Measurements from ENCODE around the gene RBM44.
"Not testable (repeated sequence)": the region's sequence is repeated elsewhere in the genome, so short reads cannot be mapped to it uniquely, and the experiment has no call there.

RBM44 gene

DNA sequence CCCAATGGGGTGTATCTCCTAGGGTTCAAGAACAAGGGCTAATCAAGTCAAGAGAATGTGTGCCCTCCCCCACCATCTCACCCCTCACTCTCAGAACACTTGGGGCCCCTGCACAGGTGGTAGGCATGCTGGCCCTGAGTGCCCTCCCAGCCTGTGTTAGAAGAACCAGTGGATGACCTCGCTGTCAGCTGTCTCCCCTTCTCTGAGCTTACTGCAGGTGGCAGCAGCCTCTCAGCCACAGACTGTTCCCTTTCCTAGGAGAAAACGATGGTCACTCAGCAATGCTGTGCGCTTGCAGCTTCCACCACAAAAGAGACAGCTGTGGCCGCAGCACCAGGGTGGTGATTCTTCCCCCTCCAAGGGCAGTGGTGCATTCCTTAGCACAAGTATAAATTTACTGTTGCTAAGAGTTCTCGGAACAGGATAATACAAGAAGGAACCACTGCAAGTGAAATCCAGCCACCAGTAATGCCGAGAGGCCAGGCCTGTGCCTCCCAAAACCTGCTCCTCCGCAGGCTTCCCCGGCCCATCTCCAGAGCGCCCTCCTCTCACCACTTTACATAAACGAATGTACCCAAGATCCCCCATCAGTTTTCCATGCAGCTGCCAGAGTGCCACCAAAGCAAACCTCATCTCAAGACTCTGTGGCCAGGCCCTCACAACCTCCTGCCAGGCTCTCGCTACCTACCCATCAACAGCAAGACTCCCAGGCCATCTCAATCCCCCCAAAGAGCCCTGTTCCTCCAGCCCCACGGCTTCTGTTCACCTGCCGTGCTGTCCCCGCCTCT, 59.9 kb downstream of the RBM44 start:
- no peak for DNase-seq

DNA sequence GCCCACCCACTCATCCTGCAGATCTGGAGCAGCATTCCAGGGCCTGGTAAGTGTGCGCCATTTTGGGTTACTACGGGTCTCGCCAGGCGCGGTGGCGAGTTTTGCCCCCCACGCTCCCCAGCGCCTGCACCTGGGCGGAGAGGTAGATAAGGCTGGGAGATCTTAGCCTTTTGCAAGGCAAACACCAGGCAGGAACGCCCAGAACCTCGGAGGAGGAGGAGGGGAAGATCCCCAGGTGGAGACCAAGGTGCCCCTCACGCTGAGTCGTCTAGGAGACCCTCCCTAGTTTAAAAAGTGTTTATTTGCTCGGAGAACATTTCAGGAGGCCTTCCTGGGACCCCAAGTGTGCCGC, 60.5 kb downstream of the RBM44 start:
- DNase-seq: no peak

DNA sequence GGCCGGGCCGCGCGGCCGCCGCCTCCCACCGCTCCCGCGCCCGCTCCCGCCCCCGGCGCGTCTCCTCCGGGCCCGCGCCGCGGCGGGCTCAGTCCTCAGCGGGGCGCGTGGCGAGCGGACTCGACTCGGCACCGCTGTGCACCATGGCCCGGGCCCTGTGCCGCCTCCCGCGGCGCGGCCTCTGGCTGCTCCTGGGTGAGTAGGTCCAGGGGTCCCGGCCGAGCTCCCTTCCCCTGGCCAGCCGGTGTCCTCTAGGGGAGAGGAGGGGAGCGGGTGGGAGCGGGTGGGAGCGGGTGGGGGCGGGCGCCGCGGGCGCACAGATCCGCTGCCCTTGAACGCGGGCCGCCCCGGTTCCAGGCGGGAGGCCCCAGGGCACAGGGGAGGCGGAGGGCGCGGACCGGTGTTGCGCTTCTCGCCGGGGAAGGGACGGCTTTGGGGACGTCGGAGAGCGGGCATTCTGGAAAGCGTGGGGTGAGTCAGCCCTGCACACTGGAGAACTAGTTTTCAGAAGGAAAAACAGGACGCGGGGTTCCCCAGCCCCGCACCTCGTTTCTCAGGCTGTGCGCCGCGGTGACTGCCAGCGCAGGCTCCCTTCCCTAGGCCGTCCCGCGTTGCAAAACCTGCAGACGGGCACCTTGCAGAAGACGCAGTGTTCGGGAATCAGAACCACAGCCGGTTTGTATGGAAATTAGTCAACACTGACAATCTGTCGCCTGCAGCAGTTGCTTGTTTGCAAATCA, 61.1 kb downstream of the RBM44 start, which contains the start of gene RAMP1:
Gene RAMP1 (plus strand): TSS at position 91 of the 740 bp plus-strand sequence. CDS start 53 bp downstream, at position 144.
- no peak for DNase-seq

DNA sequence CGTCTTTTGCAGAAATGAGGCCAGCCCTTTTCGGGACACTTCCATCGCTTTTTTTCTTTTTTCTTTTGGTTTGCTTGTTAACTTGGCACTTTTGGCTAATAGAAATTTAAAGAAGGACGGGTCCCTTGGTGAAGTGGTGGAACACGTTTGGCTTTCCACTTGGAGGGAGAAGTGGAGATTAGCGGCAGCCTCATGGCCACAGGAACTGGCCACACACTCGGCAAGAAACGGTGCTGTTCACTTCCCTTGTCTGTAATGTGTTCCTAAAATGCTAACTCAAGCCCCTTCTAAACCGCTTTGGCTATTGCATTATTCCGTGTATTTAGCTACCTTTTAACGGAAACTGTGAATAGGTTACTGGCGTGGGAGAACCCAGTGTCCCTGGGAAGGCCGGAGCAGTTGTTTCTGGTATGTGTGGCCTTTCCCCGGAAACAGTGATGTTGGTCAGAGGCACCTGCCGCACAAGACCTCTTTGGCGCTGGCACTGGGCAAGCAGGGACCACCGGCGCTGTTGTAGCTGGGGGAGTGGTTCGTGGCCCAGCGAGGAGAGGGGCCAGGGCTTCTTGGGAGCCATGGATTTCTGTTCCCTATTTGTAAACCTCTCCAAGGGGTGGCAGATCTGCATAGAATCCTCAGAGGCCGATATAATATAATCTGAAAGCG, 61.8 kb downstream of the RBM44 start:
- no peak for DNase-seq

DNA sequence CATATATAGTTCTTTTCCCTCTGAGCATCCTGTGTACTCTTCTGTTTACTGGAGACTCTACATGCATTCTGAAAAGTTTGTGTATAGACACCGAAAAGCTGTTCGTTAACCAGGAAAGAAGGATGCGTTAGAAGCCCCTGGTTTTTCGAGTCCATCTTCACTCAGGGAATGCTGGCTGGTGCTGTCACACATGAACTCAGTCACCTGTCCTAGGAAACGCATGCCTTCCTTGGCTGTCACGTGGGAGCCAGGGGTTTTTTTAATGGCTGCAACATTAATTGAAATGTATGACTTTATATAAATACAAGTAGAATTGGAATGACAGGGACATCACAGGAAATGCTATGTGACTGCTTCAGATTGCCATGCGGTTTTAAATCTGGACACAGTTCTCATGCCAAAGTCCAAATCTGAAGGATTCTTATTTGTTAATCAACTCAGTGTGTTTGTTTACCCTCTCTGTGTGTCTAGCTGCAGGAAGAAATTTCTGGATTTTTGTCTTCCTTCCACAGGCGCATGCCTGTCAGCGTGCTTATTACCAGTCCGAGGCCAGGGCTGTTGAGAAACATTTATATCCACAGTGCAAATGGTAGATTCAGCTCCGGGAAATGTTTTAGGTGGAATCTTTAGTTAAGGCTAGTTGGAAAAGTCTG, 63.4 kb downstream of the RBM44 start:
- DNase-seq: no peak

DNA sequence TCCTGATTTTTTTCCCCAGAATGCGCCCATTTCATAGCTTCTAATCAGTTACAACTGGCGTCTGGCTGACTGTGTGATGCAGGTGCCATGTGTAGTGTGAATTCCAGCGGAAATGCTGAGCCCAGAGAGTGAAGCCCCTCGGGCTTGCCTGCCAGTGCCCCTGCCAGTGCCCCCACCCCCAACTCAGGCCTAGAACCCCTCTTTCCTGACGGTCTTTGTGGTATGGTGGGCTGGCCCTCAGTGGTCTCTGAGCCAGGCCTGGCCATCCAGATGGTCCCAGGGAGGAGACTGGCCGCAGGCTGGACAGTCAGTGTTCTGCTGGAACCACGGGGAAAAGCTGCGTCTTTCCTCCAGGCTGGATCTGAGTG, 63.9 kb downstream of the RBM44 start:
- no peak for DNase-seq

DNA sequence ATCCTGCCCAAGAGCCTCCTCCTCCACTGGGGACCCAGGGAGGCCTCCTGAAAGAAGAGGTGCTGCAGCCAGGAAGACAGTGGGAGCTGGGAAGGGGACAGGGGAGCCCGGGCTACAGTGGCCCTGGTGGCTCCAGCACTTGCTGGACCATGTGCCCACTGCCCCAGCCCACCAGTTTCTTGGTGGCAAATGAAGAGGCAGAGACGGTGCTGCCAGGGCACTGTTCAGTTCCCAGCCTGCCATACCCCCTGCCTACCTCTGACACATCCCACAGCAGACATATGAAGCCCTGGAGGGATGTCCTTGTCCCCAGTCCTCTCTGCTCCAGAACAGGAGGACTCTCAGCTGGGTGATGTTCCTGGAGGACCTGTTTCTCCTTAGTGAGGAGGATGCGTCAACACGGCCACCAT, 64.5 kb downstream of the RBM44 start:
- DNase-seq: no peak

DNA sequence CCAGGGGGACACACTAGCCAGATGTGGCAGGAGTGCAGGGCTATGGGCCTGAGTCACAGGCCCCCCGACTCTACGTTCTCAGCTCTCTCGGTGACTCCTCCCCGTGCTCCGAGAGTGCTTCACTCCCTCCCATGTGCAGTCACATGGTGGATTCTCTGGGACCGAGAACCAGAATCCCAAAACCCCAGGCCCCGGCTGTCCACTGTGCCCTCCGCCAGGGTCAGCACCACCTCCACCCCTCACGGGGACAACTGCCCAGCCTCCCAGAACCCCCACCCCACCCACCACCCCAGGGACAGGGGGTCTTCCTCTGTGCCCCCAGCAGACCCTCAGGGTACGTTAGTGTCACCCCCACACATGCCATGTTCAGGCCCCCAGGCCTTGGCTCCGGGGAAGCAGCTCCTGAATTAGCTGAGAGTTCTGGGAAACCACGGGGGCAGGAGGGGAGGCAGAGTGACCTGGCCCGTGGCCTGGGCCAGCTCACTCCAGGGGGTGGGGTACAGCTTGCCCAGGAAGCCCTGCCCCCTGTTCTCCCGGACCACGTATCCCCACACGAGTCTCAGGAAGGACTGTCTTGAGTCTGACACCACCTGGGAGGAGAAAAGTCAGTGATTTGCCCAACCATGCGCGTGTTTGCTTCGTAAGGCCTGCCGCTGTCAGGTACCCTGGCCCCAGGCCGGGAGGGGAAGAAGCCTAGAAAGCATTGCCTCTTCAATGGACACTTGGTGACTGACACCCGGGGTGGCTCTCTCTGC, 65.3 kb downstream of the RBM44 start:
- no peak for DNase-seq

DNA sequence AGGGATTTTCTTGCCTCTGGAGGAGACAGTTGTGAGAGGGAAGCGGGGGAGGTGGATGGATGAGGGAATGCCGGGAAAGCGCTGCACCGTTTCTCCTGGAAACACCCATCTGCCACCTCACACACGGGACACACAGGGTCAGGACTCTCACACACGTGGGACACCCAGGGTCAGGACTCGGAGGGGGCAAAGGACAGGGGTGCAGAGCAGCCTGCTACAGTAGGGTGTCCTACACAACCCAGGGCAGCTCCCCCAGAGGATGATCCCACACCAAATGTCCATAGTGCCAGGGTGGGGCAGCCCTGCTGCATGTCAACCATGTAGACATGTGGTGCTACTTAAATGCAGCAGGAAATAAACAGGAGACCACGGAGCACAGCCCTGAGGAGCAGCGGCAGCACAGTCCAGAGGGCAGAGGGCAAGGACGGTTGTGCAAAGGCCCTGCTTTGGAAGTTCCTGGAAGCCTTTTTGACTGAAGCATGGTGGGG, 65.9 kb downstream of the RBM44 start:
- DNase-seq: no peak

DNA sequence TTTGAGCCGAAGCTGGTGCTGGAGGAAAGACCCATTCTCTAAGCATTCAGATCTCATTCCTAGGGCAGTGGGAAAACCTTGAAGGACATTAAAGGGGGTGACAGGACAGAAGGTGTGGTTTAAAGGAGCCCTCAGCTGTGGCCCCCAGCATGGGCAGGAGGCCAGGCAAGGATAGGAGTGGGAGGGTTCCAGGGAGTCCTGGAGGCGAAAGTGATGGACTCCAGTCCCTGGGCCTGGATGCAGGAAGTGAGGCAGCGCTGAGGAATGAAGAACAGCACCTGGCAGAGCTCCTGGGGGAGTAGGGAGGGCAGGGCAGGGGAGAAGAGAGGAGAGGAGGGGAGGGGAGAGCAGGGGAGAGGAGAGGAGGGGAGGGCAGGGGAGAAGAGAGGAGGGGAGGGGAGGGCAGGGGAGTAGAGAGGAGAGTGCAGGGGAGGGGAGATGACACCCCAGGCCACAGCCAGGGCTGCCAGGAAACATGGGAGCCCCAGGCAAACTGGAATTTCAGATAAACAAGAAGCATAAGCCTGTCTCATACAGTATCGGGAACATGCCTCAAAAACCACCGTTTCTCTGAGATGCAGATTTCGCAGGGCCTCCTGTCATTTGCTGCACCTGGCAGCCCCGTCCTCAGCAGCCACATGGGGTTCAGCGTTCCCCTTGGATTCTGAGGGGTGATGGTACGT, 66.5 kb downstream of the RBM44 start:
- DNase-seq: no peak

DNA sequence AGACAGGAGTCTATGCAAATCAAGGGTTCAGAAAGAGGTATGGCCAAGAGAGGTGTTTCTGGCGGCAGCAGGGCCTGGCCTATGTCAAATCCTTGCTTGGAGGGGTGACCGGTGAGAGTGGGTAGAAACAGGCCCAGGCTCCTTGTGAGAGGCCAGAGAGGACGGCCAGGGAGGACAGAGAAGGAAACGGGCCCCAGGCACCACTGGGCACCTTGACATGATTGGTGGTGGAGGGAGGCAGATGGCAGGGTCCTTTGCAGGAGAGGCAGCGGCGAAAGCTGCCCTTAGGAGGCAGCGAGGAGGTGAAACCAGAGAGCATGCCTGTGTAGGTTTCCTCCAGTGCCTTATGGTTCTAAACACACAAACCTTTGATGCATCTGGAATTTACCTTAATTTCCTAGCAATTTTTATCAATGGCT, 67.1 kb downstream of the RBM44 start:
- no peak for DNase-seq

DNA sequence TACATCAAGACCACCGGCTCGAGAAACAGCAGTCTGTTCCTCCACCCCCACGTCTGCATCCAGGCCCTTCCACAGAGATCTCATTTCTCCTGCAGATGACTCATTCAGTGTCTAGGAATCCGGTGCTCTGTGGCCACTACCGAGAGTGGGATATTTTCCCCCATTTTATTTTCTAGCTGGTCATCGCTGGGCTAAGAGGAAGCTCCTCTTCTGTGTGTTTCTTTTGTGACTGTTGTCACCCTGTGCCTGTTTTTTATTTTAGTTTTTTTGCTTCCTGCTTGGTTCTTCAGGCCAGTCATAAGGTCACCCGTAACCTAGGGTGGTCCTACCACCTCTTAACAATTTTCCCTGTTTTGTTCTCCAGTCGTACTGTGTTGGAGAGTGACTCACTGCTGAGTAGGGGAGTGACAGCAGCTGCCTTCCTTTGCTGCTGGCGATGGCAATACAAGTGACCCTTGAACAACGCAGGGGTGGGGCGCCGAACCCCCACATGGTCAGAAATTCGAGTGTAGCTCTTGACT, 67.6 kb downstream of the RBM44 start:
- DNase-seq: no peak

DNA sequence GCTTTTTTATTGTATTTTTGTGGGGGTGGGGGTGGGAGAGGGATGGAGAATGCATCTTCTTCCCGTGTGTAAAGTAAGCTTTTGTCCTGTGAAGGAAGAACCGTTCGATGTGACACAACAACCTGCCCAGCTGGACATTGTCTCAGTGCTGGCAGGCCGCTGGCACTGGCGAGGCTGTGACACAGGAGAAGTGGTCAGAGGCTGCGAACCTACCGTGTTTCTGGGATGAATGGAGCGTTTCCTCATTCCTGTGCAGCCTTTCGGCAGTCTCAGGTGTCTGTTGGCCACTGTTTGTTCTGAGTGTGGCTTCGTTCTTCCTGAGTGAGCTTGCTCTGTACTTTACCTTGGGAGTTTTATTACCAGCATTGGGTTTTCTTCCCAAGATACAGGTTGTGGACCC, 68.9 kb downstream of the RBM44 start:
- DNase-seq: no peak

DNA sequence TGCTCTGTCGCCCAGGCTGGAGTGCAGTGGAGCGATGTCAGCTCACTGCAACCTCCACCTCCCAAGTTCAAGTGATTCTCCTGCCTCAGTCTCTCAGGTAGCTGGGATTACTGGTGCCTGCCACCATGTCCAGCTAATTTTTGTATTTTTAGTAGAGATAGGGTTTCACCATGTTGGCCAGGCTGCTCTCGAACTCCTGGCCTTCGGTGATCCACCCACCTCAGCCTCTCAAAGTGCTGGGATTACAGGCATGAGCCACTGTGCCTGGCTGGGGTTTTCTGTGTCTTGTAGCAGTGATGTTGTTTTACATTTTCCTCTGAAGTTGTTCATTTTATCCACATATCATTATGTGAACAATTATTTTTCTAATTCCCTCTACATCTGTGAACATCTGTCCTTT, 69.5 kb downstream of the RBM44 start:
- not testable (repeated sequence) for DNase-seq

DNA sequence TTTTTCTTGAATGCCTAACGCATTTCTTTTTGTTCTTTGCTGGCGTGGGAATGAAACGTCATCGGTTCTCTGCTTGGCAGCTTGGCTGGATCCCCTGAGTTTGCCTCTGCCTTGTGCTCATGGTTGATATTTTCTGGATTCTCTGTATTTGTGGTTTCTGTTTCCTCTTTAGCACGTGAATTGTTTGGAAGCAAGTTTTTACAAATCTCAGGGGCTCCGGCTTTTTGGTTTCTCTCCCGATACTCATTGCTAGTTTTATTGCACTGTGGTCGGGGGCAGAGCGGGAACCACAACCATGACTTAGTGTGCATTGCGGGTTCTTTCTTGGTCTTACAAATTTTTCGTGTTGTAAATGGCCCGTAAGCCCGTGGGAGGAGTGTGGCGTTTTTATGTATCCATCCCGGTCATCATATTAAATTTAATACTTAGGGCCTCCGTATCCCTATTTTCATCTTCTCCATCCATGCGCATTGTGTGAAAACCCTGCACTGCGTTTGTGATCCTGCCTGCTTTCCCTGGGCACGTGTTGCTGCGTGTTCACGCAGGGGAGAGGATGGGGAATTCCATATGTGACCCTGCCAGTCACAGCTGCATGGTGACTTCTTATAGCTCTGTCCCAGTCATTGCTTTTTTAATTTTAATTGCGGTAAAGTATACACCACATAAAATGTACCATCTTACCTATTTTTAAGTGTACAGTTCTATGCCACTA, 70.2 kb downstream of the RBM44 start:
- no peak for DNase-seq

DNA sequence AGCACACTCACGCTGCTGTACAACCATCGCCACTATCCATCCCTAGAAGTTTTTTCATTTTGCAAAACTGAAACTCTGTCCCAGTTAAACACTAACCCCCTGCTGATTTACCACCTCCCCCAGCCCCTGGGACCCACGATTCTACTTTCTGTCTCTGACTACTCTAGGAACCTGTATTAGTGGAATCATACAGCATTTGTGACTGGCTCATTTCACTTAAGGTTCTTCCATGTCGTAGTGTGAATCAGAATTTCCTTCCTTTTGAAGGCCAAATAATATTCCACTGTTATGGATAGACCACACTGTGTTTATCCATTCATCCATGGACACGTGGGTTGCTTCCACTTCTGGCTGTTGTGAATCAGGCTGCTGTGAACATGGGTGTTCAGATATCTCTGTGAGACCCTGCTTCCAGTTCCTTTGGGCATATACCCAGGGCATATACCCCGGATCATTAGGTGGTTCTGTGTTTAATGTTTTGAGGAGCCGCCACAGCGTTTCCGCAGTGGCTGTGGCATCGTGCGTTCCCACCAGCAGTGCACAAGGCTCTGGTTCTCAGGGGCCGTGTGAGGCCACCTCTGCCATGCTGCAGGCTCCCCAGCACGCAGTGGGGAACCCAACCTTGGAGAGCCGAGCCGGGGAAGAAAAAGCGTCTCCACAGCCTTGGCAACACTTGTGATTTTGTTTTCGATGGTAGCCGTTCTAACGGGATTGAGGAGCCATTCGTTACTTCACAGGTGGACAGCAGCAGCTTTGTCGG, 70.9 kb downstream of the RBM44 start:
- DNase-seq: no peak

DNA sequence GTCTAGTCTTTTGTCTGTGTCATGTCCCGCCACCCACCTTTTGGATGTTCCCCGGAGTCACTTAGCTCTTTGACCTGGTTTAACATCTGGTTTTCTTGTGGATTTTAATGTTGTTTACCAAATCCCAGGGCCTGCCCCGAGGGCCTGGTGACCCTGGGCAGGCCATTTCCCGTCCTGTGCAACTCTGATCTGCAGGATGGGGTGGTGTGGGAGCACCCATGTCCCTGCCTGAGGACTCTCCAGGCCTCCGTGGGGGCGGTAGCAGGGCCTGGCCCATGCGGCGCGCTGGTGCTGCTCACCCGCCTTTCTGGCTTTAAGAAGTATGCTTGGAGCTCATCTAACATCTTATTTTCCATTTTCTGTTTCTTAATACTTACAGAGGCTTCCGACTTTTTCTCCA, 71.5 kb downstream of the RBM44 start:
- DNase-seq: no peak

DNA sequence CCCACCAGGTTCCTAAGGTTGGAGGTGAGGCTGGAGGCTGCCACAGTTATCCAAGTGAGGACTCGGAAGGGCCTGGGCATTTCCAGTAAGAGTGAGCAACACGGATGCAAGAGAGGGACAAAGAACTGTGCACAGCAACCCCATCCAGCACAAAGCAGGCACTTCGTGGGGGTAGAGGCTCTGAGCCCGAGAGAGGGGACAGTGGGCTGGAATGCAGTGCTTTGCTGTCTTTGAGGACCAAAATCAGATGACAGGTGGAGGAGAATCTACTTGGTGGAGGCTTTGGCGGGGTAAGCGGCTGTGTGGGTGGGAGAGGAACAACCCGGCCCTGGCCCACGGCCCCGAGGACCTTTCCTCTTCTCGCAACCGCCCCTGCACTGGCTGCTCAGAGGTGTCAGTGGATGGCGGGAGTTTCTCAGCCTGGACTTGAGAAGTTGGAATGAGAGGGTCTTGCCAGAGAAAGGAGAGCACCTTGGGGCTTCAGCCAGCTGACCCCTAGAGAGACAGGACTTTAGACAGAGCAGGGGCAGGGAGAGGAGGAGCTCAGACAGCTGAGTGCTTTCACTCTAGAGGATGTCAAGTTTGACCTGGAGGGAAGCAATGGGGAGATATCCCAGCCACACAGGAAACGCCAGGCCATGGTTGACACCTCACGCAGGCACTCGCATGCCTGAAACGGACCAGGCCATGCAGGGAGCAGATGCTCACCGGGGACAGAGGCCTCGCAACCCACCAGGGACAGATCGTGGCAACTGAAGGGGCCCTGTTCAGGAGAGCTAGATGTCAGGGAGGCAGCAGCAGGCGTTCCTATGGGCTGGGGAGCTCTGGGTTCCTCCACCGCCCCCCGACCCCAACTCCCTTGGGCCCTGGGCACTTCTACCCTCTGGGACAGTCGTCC, 72.4 kb downstream of the RBM44 start:
- DNase-seq: no peak

Measured in cortex of kidney (tissue), 1 donor.